HL-60 (cell line): Measurements from ENCODE around the gene SUMO4.
"Not testable (repeated sequence)": the region's sequence is repeated elsewhere in the genome, so short reads cannot be mapped to it uniquely, and the experiment has no call there.

ENCODE experiments used
- DNase-seq, 2 experiments: peaks; one replicate each; pipeline ENCODE4 v3.0.0-alpha.2; 2010 to 2020; ENCODE audit warnings: low read depth in 1 of 2, low spot score in 1 of 2
- H3K27ac ChIP-seq: fragments of 250-450 bp; sonication (Bioruptor Pico); replicated peaks from 2 replicates; pipeline ENCODE4 v1.5.1; 2020; ENCODE audit warnings: mild to moderate bottlenecking, moderate library complexity
- H3K27me3 ChIP-seq: fragments of 250-450 bp; sonication (Bioruptor Pico); 2 replicates; pipeline ENCODE4 v1.5.1; 2021; ENCODE audit warnings: mild to moderate bottlenecking, moderate library complexity; ENCODE audit not compliant: insufficient read depth, poor library complexity, severe bottlenecking
- H3K4me3 ChIP-seq: replicated peaks from 2 replicates; pipeline ENCODE4 v1.5.1; 2011; ENCODE audit warnings: mild to moderate bottlenecking, control low read depth, low read length; ENCODE audit not compliant: insufficient read depth
- CTCF ChIP-seq: IDR thresholded peaks from one replicate; pipeline ENCODE4 v1.5.1; 2011; ENCODE audit warnings: low read length, control low read depth, inconsistent platforms; ENCODE audit not compliant: insufficient read depth
- GABPA ChIP-seq: IDR thresholded peaks from 2 replicates; pipeline ENCODE4 v1.6.1; 2012; ENCODE audit warnings: low read depth
- POLR2AphosphoS5 ChIP-seq: IDR thresholded peaks from 2 replicates; pipeline ENCODE4 v1.6.1; 2012; ENCODE audit warnings: low read depth
- REST ChIP-seq: IDR thresholded peaks from 2 replicates; pipeline ENCODE4 v1.6.1; 2012; ENCODE audit warnings: low read depth; ENCODE audit not compliant: insufficient replicate concordance
- SPI1 ChIP-seq: IDR thresholded peaks from 2 replicates; pipeline ENCODE4 v1.6.1; 2012; ENCODE audit warnings: low read depth, mild to moderate bottlenecking, borderline replicate concordance

Gene SUMO4

GRCh38 chr6:149443411-149444181 is 43.5 kb downstream of the SUMO4 start:
- no peak for TF ChIP-seq REST
- TF ChIP-seq CTCF, result no peak
- no peak for TF ChIP-seq POLR2AphosphoS5
- TF ChIP-seq SPI1, result no peak
- no peak for TF ChIP-seq GABPA
- Histone ChIP-seq H3K27me3 (no peaks in the 10 kb centered on the region), H3K27ac (no peak overlapping the region), H3K4me3 (no peak overlapping the region)
- DNase-seq, result no peak

GRCh38 chr6:149444360-149445094 is 44.5 kb downstream of the SUMO4 start:
- H3K27ac ChIP-seq, DNase-seq, H3K27me3 ChIP-seq, H3K4me3 ChIP-seq: not testable (repeated sequence)

GRCh38 chr6:149445095-149445466 is 45.0 kb downstream of the SUMO4 start:
- Histone ChIP-seq H3K4me3 (no peak overlapping the region), H3K27me3 (no peaks in the 10 kb centered on the region), H3K27ac (no peak overlapping the region)
- no peak for TF ChIP-seq POLR2AphosphoS5
- TF ChIP-seq REST, result no peak
- no peak for TF ChIP-seq GABPA
- TF ChIP-seq CTCF, result no peak
- no peak for TF ChIP-seq SPI1
- DNase-seq, result no peak

- no peak for TF ChIP-seq GABPA
- no peak for TF ChIP-seq REST
- TF ChIP-seq SPI1, result no peak
- no peak for TF ChIP-seq POLR2AphosphoS5
- TF ChIP-seq CTCF, result no peak
- no peak for DNase-seq
- no peaks in the 10 kb centered on the region for H3K27me3 ChIP-seq
- no peak overlapping the region for H3K4me3 ChIP-seq
- H3K27ac ChIP-seq, result no peak overlapping the region
Measured at GRCh38 chr6:149445573-149445972, 45.5 kb downstream of the SUMO4 start.
